NK-92 (cell line): ENCODE measurements around the gene CYGB.

Experiments
- DNase-seq: peaks from one replicate; lab custom pipeline; 2025; ENCODE audit not compliant: unreplicated experiment; lab: John Stamatoyannopoulos, UW

The CYGB gene

GRCh38 chr17:76484228-76484725 is 53.2 kb downstream of the CYGB start:
- no peak for DNase-seq

DNA sequence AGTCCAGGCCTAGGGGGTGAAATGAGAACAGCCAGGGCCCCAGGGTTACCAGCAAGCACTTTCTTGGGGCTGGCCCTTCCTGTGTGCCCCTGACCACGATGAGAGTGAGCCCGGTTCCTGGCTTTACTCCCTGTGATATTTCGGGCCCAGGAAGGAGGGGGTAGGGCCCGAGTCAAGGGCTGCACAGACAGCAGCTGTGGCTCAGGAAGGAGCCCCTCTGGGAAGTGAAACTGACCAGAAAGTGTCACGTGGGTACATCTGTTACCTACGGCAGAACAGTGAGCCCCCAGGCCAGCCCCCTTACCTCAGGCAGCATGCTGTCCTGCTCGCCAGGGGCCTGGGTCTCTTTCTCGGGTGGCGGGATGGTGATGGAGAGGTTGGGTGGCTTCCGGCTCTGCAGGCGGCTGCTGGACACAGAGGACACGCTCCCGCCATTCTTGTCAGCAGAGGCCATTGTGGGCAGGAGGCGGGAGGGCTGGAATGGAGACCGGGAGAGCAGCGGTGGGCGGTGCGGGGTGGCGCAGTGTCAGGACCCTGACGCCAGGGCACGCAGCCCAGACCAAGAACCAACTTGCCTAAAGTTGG is 56.3 kb downstream of the CYGB start:
- no peak for DNase-seq

GRCh38 chr17:76480632-76481031 is 56.9 kb downstream of the CYGB start:
- no peak for DNase-seq

- DNase-seq, result no peak
Observed at GRCh38 chr17:76479515-76480060, 57.9 kb downstream of the CYGB start.

DNA sequence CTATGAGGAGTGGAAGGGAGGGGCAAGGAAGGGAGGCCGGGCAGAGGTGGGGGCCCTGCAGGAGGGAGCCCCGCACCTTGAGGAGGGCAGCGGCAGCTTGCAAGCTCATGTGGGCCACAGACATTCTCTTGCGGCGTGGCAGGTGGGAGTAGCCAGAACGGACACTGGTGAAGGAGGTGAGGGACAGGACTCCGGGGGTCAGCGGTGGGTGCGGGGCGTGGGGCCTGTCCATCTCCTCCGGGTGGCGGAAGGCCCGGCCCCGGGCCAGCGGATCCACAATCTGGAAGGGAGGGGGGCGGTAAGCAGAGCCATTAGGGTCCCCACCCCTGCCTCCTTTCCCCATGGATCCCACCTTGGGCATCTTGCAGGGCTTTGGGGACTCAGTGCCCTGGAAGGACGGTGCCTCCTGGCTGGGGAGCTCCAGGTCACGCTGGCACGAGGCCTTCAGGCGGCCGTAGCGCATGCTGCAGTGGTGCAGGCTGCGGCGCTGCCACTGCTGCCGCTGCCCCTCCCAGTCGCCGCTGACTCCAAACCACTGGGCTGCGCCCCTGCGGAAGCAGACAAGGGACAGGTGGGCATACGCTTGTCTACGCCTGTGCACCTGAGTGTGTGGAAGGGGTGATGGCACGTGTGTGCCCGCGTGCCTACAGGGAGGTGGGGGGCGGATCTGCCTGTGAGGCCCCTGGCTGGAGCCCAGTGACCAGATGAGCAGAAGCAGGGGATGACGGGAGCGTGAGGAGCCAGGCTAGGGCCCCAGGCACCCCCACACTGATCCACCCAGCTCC is 58.6 kb downstream of the CYGB start:
- DNase-seq, result no peak

GRCh38 chr17:76478097-76478496 is 59.4 kb downstream of the CYGB start:
- DNase-seq, result no peak

GRCh38 chr17:76477576-76477975 is 59.9 kb downstream of the CYGB start:
- DNase-seq, result no peak
